ENCODE measurements around the gene NEBL. TPM values are rescaled to one million over a fixed set of nuclear protein-coding genes. Genes with fewer than 3 reads are reported as not detected.
"Not testable (repeated sequence)": the region's sequence is repeated elsewhere in the genome, so short reads cannot be mapped to it uniquely, and the experiment has no call there.

NEBL gene
- total RNA-seq = 100 to 1,000 TPM in 1 of 4 donors, 10 to 100 TPM in 3; 52.0 to 100 (median 62.3) TPM

GRCh38 chr10:20897146-20897825 is at the start of gene NEBL:
NEBL (minus strand) TSS chr10:20897311; CDS start chr10:20897205, 106 bp downstream.
- intact Hi-C loops (cut with DNase I; ENCODE audit: low total_unique reads) = no loop called here
- TF ChIP-seq POLR2A (IDR thresholded peaks at IDR 0.05) (no peak), CTCF (IDR thresholded peaks at IDR 0.05) (no peak)
- WGBS, 2 donors = 92 to 94% methylated on average over 2 of the region's 2 CpGs

GRCh38 chr10:20945546-20946332 is 48.6 kb upstream of the NEBL start:
- no peak overlapping the region for H3K4me3 ChIP-seq (ENCODE audit: low read depth, poor library complexity, severe bottlenecking)
- intact Hi-C loops (cut with DNase I; ENCODE audit: low total_unique reads) = no loop called here
- no peak for TF ChIP-seq POLR2A (IDR thresholded peaks at IDR 0.05)
- TF ChIP-seq CTCF (IDR thresholded peaks at IDR 0.05) = no peak
- DNase-seq (ENCODE audit: low spot score in 2 of 2) = no peak
- 91 to 94% methylated on average over 9 of the region's 9 CpGs for WGBS, 2 donors

More at GRCh38 chr10:20897146-20897825, at the start of gene NEBL:
- no peak within 1 kb of the TSS for H3K4me3 ChIP-seq (ENCODE audit: low read depth, poor library complexity, severe bottlenecking)
- no peak for DNase-seq (ENCODE audit: low spot score in 2 of 2)

GRCh38 chr10:20944789-20945502 is 47.8 kb upstream of the NEBL start:
- 91 to 94% methylated on average over 7 of the region's 7 CpGs for WGBS, 2 donors
- intact Hi-C loops (cut with DNase I; ENCODE audit: low total_unique reads) = no loop called here
- DNase-seq (ENCODE audit: low spot score in 2 of 2) = no peak
- TF ChIP-seq POLR2A (IDR thresholded peaks at IDR 0.05) (no peak), CTCF (IDR thresholded peaks at IDR 0.05) (no peak)
- no peak overlapping the region for H3K4me3 ChIP-seq (ENCODE audit: low read depth, poor library complexity, severe bottlenecking)

- intact Hi-C loops (cut with DNase I; ENCODE audit: low total_unique reads); DNase-seq (ENCODE audit: low spot score in 2 of 2); H3K4me3 ChIP-seq (ENCODE audit: low read depth, poor library complexity, severe bottlenecking): not testable (repeated sequence)
- 69 to 88% methylated on average over 4 to 5 of the region's 5 CpGs for WGBS, 2 donors
Measured at GRCh38 chr10:20939414-20939813, 42.3 kb upstream of the NEBL start.

GRCh38 chr10:20936396-20936795 is 39.3 kb upstream of the NEBL start:
- H3K4me3 ChIP-seq (ENCODE audit: low read depth, poor library complexity, severe bottlenecking) = no peak overlapping the region
- DNase-seq (ENCODE audit: low spot score in 2 of 2) = no peak
- TF ChIP-seq CTCF (IDR thresholded peaks at IDR 0.05) = no peak
- no peak for TF ChIP-seq POLR2A (IDR thresholded peaks at IDR 0.05)
- intact Hi-C loops (cut with DNase I; ENCODE audit: low total_unique reads) = no loop called here

- 48 to 54% methylated on average over 2 of the region's 2 CpGs for WGBS, 2 donors
- H3K4me3 ChIP-seq (ENCODE audit: low read depth, poor library complexity, severe bottlenecking) = no peak overlapping the region
- no peak for DNase-seq (ENCODE audit: low spot score in 2 of 2)
- intact Hi-C loops (cut with DNase I; ENCODE audit: low total_unique reads) = no loop called here
- TF ChIP-seq CTCF (IDR thresholded peaks at IDR 0.05) (no peak), POLR2A (IDR thresholded peaks at IDR 0.05) (no peak)
Measured at GRCh38 chr10:20935931-20936330, 38.8 kb upstream of the NEBL start.
